Heart right ventricle (tissue), 16 donors: ENCODE data around the gene ATP8B3. TPM values are rescaled to one million over a fixed set of nuclear protein-coding genes. Genes with fewer than 3 reads are reported as not detected.

Source experiments
- ATAC-seq, 8 donors: fragments of 200-7000 bp; cut with Tn5 transposase; one replicate each; pipeline ENCODE4 v1.9.1; 2020; ENCODE audit warnings: mild to moderate bottlenecking in 8 of 8, moderate library complexity in 8 of 8, moderate number of reproducible peaks in 1 of 8
- DNase-seq, 2 donors: peaks; one replicate each; pipeline ENCODE4 v3.0.0-alpha.2; 2020
- H3K27ac ChIP-seq, 10 donors: fragments of 200-600 bp; sonication (generic) in 2 of 10; one replicate each; pipeline versions ENCODE4 v1.5.0 to v1.8.0; 2020 to 2022; ENCODE audit warnings: mild to moderate bottlenecking in 3 of 10
- H3K27me3 ChIP-seq, 7 donors: fragments of 200-600 bp; one replicate each; pipeline ENCODE4 v1.8.0; 2021 to 2022; ENCODE audit warnings: mild to moderate bottlenecking in 2 of 7
- H3K36me3 ChIP-seq, 9 donors: fragments of 200-600 bp; sonication (generic) in 1 of 9; one replicate each; pipeline versions ENCODE4 v1.5.0 to v1.8.0; 2020 to 2022; ENCODE audit warnings: mild to moderate bottlenecking in 2 of 9
- H3K4me1 ChIP-seq, 9 donors: fragments of 200-600 bp; sonication (generic) in 1 of 9; one replicate each; pipeline versions ENCODE4 v1.5.0 to v1.8.0; 2020 to 2022; ENCODE audit warnings: mild to moderate bottlenecking in 4 of 9
- H3K4me3 ChIP-seq, 10 donors: fragments of 200-600 bp; sonication (generic) in 2 of 10; one replicate each; pipeline versions ENCODE4 v1.5.0 to v1.8.0; 2020 to 2022; ENCODE audit warnings: mild to moderate bottlenecking in 7 of 10, moderate library complexity in 2 of 10
- H3K9me3 ChIP-seq, 11 donors: fragments of 200-600 bp in 10 of 11; sonication (generic) in 2 of 11; one replicate each; pipeline versions ENCODE4 v1.5.0 to v1.8.0; 2013 to 2022; ENCODE audit warnings: mild to moderate bottlenecking in 2 of 11, control low read depth in 1 of 11, moderate library complexity in 1 of 11
- CTCF ChIP-seq, 9 donors: fragments of 200-600 bp; sonication (generic) in 2 of 9; IDR thresholded peaks; one replicate each; pipeline versions ENCODE4 v1.5.0 to v1.8.0; 2021 to 2022; ENCODE audit warnings: antibody characterized with exemption in 9 of 9, mild to moderate bottlenecking in 5 of 9, moderate library complexity in 1 of 9
- WGBS, 2 donors: extraction: QIAGEN DNeasy Blood & Tissue Kit; methylation state at CpG; one replicate each; pipeline ENCODE4 v1.1.7; 2013; ENCODE audit warnings: inconsistent platforms in 1 of 2; 5-methylcytosine and 5-hydroxymethylcytosine counted together
- intact Hi-C, 10 donors: fragments of 100-400 bp; cut with DNase I; formaldehyde crosslinking; loops; one replicate each; pipeline versions ENCODE4 v1.11.1 to v1.14.2; 2022
- polyA plus RNA-seq, 2 donors: library from polyadenylated mRNA; stranded (reverse); fragments of 200-250 nt; gene quantifications; one replicate each; pipeline ENCODE4 v1.2.3, GENCODE V29; 2013
- total RNA-seq, 10 donors: library from RNA; stranded (reverse); fragmentation: NEBNext Ultra II Directional in 3 of 10; extraction: Animal tissue kit (Norgen Biotek cat#: 25700) in 3 of 10; gene quantifications; one replicate each; pipeline versions ENCODE4 v1.2.1 to v1.2.4, GENCODE V29; 2021 to 2023
- donor health status: Arrhythmogenic right ventricular cardiomyopathy.
- donor health status: ischemic (EF 13 %, LVEDD 7.1; RV severe dilation, severe dysfunction).
- donor health status: healthy with polysubstance abuse.
- donor health status: DM: no; HTN: yes; CAD: no.
- donor health status: DM: no; HTN: no; CAD: no.
- donor health status: ischemic (EF 25% LVEDD 6.9; RV normal size, moderate dysfunction).
- donor health status: ischemic (EF 25% LVEDD 5.7; RV mildly dilated, moderate dysfunction).
- donor health status: healthy.
- donor health status: DM: yes; HTN: yes; CAD: no.
- donor health status: Ischemic cardiomyopathy.
- donor health status: ischemic (EF 35%, LVEDD 5.7; RV mildly dilated, moderate dysfunction).
- donor health status: nonischemic (EF 11% LVEDD 7.7; RV severe dilation, severe dysfunction).
- donor health status: DM: yes; HTN: yes; CAD: no.
- donor health status: PGD.
- donor health status: ischemic (EF 29% LVEDD 5.4; RV normal size, mild dysfunction).
- donor health status: nonischemic (EF 23%, LVEDD 6.1; RV moderate dilation, normal function).

ATP8B3 gene
- total and polyA plus RNA-seq, 12 donors, result 0.13 to 3.4 (median 0.52) TPM

GRCh38 chr19:1746401-1747284, 65.4 kb downstream of the ATP8B3 start:
- H3K27ac ChIP-seq, result no peak overlapping the region
- H3K27me3 ChIP-seq, result peaks cover 42 to 94% (median 92%) of the 10 kb centered on the region in 7 donors
- no peak overlapping the region for H3K4me3 ChIP-seq
- no peak for DNase-seq
- no peak for ATAC-seq
- peaks cover 10 to 25% (median 19%) of the 10 kb centered on the region in 9 donors for H3K4me1 ChIP-seq
- no peaks in the 10 kb centered on the region for H3K9me3 ChIP-seq
- intact Hi-C loops, result loop anchor here in 1 of 10 donors (10.0 kb wide), 1 partner anchor 52 kb away; no protein-coding TSS in a partner anchor
- no peaks in the 10 kb centered on the region for H3K36me3 ChIP-seq
- 3 to 5% methylated on average over 29 to 31 of the region's 31 CpGs for WGBS, 2 donors
- TF ChIP-seq CTCF (IDR thresholded peaks at IDR 0.05), result no peak

- 1 to 3% methylated on average over 14 of the region's 14 CpGs for WGBS, 2 donors
- peaks cover 36 to 88% (median 83%) of the 10 kb centered on the region in 7 donors for H3K27me3 ChIP-seq
- intact Hi-C loops, result loop anchor here in 1 of 10 donors (10.0 kb wide), 1 partner anchor 51 kb away; no protein-coding TSS in a partner anchor
- H3K4me1 ChIP-seq, result peaks cover 10 to 25% (median 19%) of the 10 kb centered on the region in 9 donors
- H3K9me3 ChIP-seq, result peaks cover 0 to under 1% (median 0%) of the 10 kb centered on the region in 11 donors
- H3K36me3 ChIP-seq, result no peaks in the 10 kb centered on the region
- no peak for DNase-seq
- H3K4me3 ChIP-seq, result no peak overlapping the region
- TF ChIP-seq CTCF (IDR thresholded peaks at IDR 0.05), result no peak
- no peak for ATAC-seq
- no peak overlapping the region for H3K27ac ChIP-seq
Measured at GRCh38 chr19:1745589-1746031, 66.5 kb downstream of the ATP8B3 start.

GRCh38 chr19:1744822-1745563, 67.1 kb downstream of the ATP8B3 start:
- no peak for TF ChIP-seq CTCF (IDR thresholded peaks at IDR 0.05)

GRCh38 chr19:1744133-1744665, 67.9 kb downstream of the ATP8B3 start:
- peaks cover 25 to 88% (median 77%) of the 10 kb centered on the region in 7 donors for H3K27me3 ChIP-seq
- H3K27ac ChIP-seq, result no peak overlapping the region
- intact Hi-C loops, result loop anchor here in 1 of 10 donors (10.0 kb wide), 1 partner anchor 49 kb away; no protein-coding TSS in a partner anchor
- H3K9me3 ChIP-seq, result peaks cover 0 to 12% (median 0%) of the 10 kb centered on the region in 11 donors
- ATAC-seq, result no peak
- 51 to 57% methylated on average over 10 of the region's 10 CpGs for WGBS, 2 donors
- H3K4me3 ChIP-seq, result no peak overlapping the region
- DNase-seq, result no peak
- no peak for TF ChIP-seq CTCF (IDR thresholded peaks at IDR 0.05)
- H3K36me3 ChIP-seq, result no peaks in the 10 kb centered on the region
- peaks cover 3 to 12% (median 12%) of the 10 kb centered on the region in 9 donors for H3K4me1 ChIP-seq

More at GRCh38 chr19:1744822-1745563, 67.1 kb downstream of the ATP8B3 start:
- no peak overlapping the region for H3K27ac ChIP-seq
- ATAC-seq, result no peak
- no peak for DNase-seq
- intact Hi-C loops, result loop anchor here in 1 of 10 donors (10.0 kb wide), 1 partner anchor 50 kb away; no protein-coding TSS in a partner anchor
- peaks cover 30 to 88% (median 83%) of the 10 kb centered on the region in 7 donors for H3K27me3 ChIP-seq
- H3K9me3 ChIP-seq, result peaks cover 0 to 7% (median 0%) of the 10 kb centered on the region in 11 donors
- 8 to 10% methylated on average over 19 of the region's 19 CpGs for WGBS, 2 donors
- no peaks in the 10 kb centered on the region for H3K36me3 ChIP-seq
- H3K4me1 ChIP-seq, result peaks cover 6 to 20% (median 19%) of the 10 kb centered on the region in 9 donors
- no peak overlapping the region for H3K4me3 ChIP-seq
